Activated naive CD4-positive, alpha-beta T cell treated with anti-CD3 and anti-CD28 coated beads, Interleukin-2, amount 50 U/mL, for 16 hours (primary cell): Measurements from ENCODE around the gene RNF11.
"Not testable (repeated sequence)": the region's sequence is repeated elsewhere in the genome, so short reads cannot be mapped to it uniquely, and the experiment has no call there.

Experiments
- DNase-seq: peaks from one replicate; pipeline ENCODE4 v3.0.0-alpha.2; 2020

The RNF11 gene

DNA sequence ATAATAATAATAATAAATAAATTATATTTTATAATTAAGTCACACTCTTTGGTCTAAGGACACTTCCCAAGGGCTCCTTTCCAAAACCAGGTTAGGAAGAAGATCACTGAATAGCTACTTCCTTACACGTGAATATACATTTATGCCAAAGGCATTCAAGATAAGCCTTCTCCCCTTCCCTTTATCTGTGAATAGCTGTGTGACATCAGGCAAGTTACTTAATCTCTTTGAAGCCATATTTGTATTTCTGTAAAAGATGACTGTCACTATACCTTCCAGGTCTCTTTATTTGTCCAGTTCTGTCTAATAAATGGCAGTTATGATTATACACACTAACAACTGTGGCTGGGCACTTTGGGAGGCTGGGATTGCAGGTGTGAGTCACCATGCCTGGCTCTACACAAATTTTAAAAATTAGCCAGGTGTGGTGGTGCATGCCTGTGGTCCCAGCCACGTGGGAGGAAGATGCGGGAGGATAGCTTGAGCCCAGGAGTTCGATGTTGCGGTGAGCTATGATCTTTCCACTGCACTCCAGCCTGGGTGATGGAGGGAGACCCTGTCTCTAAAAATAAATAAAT lies 5.5 kb upstream of the RNF11 start:
- no peak for DNase-seq

GRCh38 chr1:51231120-51231519 lies 5.0 kb upstream of the RNF11 start:
- no peak for DNase-seq

DNA sequence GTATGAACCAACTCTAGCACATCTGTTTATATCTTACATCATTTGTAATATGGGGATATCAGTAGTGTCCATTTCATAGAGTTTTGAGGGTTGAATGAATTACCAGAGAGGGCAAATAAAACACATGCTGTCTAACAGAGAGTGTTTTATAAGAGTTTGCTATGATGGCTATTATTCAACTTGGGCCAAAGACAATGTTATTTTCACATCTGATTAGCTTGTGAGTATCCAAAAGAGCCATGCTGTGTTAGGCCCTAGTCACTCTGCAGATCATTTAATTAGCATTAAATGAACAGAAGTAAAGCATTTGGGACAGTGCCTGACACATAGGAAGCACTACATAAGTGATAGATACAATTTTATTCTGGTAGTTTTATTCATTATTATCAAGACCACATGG lies 4.2 kb upstream of the RNF11 start:
- no peak for DNase-seq

GRCh38 chr1:51234236-51234635 lies 1.8 kb upstream of the RNF11 start:
- DNase-seq: not testable (repeated sequence)

DNA sequence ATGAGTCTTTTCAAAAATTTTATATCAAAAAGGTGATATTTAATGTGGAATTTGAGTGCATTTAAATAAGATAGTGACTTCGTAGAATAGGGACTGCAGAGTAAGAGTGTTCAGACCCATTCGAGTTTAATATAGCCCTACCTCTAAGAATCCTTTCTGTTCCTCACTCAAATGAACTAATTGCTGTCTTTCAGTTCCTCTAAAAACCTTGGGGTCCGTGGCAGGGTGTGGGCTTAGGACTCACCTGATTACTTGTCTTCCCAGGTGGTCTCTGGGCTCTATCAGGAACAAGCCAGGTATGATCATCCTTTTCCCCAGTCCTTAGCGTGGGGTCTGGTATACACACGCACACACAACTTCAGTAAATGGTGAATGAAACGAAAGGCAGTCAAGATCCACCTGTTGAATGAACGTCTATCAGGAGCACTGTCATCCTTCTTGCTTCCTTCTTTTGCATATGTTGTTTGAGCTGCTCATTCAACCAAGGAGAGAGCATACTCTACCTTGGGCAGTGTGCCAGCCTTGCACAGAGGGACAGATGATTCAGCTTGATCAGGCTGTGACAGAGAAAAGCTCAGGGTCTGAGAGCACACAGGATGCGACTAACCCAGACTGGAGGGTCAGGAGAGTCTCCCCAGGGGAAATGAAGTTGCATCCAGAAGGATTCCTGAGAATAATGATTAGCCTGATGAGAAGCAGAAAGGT lies 1.2 kb upstream of the RNF11 start:
- peak; percentile 54 for DNase-seq

GRCh38 chr1:51236531-51237350 lies 668 bp downstream of the RNF11 start:
- peak; percentile 37 for DNase-seq

- DNase-seq: no peak
These were observed 1.4 kb downstream of the RNF11 start for GRCh38 chr1:51237351-51238033.

- no peak for DNase-seq
These were observed 1.9 kb downstream of the RNF11 start for GRCh38 chr1:51238034-51238403.

GRCh38 chr1:51240084-51240483 lies 4.0 kb downstream of the RNF11 start:
- DNase-seq: no peak

- DNase-seq: no peak
These were observed 5.0 kb downstream of the RNF11 start for GRCh38 chr1:51241119-51241518.

GRCh38 chr1:51242546-51242945 lies 6.5 kb downstream of the RNF11 start:
- DNase-seq: no peak

GRCh38 chr1:51247022-51247421 lies 10.9 kb downstream of the RNF11 start:
- DNase-seq: no peak

DNA sequence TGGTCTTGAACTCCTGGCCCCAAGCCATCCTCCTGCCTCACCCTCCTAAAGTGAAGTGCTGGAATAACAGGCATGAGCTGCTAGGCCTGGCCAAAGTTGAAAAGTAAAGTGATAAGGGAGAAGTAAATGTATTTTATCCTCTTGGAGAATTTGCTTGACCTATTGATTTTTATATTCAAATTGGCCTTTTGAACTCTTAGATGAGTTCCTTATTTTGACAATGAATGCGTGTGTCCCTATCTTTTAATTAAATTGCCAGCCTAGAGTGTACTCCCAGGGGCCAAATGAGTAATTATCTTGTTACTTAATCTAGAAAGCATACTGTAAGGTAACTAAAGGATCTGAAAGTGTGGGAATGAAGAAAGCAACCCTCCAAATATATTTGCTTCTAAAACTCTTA lies 11.4 kb downstream of the RNF11 start:
- DNase-seq: no peak

DNA sequence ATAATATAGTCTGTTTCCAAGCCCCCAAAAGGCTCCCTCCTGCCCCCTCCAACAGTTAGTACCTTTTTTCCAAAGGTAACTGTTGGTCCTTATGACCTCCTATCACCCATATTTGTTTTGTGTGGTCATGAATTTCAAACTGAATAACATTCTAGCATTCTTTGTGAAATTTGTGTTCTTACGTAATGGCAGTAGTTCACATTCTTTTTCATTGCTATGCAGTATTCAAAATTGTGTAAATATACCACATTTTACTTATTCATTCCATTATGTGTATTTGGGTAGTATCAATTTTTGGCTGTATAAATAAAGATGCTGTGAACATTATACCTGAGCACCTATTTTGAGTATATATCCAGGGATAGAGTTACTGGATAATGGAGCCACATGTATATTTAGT lies 13.4 kb downstream of the RNF11 start:
- no peak for DNase-seq

GRCh38 chr1:51250729-51251128 lies 14.7 kb downstream of the RNF11 start:
- not testable (repeated sequence) for DNase-seq

DNA sequence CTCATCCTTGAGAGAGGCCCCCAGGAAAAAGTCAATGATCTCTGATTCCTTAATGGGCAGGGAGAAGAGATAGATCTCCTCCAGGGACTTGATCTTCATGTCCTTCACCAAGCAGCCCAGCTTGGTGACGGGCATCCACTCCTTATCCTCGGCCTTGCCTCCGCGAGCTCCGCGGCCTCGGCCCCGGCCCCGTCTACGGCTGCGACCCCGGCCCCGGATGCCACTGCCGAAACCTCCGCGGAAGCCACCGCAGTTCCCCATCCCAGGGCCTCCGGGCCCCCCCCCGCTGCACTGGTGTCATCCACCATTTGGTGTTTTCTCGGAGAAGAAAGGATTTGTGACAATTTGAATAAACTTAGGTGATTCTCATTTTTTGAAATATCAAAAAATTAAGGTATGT lies 15.1 kb downstream of the RNF11 start:
- DNase-seq: not testable (repeated sequence)

GRCh38 chr1:51252366-51252765 lies 16.3 kb downstream of the RNF11 start:
- no peak for DNase-seq

DNA sequence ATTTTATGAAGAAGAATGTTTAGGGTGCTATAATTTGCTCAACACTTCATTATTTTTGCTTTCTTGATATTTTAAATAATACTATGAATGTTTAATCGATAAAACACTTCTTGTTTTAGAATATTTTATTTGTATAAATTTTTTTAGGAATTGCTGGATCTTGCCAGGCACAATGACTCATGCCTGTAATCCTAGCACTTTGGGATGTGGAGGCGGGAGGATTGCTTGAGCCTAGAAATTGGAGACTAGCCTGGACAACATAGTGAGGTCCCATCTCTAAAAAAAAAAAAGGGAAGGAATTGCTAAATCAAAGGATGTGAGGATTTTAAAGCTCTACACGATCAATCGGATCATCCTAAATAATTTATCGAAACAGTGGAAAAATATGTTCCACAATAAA lies 17.6 kb downstream of the RNF11 start:
- no peak for DNase-seq

DNA sequence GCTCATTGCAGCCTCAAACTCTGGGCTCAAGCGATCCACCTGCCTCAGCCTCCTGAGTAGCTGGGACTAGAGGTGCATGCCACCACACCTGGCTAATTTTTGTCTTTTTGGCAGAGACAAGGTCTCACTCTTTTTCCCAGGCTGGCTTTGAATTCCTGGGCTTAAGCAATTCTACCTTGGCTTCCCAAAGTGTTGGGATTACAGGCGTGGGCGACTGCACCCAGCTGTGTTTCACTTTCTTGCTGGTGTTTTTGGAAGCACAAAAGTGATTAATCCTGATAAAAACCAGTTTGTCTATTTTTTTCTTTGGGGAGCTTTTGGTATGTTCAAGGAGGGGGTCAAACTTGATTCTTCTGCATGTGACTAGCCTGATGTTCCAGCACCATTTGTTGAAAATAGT lies 19.3 kb downstream of the RNF11 start:
- DNase-seq: no peak

GRCh38 chr1:51263147-51263877 lies 27.2 kb downstream of the RNF11 start:
- DNase-seq: no peak

- no peak for DNase-seq
These were observed 28.4 kb downstream of the RNF11 start for GRCh38 chr1:51264451-51264850.

GRCh38 chr1:51265618-51266017 lies 29.5 kb downstream of the RNF11 start:
- no peak for DNase-seq

DNA sequence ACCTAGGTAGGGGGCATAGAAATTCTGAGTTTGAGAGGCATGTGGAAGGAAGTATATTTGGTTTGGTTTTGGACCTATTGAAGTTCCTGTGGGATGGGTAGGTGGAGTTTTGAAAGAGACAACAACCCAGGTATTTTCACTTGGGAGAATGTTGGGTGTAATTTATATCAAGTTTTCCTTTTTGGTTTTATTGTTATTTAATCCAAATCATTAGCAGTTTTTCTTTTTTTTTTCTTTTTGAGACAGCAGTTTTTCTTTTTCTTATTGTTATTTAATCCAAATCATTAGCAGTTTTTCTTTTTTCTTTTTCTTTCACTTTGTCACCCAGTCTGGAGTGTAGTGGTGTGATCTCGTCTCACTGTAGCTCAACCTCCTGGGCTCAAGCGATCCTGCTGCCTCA lies 30.1 kb downstream of the RNF11 start:
- DNase-seq: no peak
